Loucy (cell line): ENCODE measurements around the gene GGA3.

ENCODE experiments used
- H2AFZ ChIP-seq: fragments of 200-600 bp; sonication (generic); 2 replicates; pipeline ENCODE4 v1.6.0; 2016; ENCODE audit warnings: antibody characterized with exemption, mild to moderate bottlenecking, low read length, moderate library complexity
- H3F3A ChIP-seq: fragments of 200-600 bp; 2 replicates; pipeline ENCODE4 v1.6.0; 2016; ENCODE audit warnings: antibody characterized with exemption, low read depth, mild to moderate bottlenecking
- H3K27me3 ChIP-seq: fragments of 200-600 bp; sonication (generic); 2 replicates; pipeline ENCODE4 v1.6.1; 2014; ENCODE audit warnings: low read length, mild to moderate bottlenecking; ENCODE audit not compliant: insufficient read depth, poor library complexity, severe bottlenecking
- H3K36me3 ChIP-seq: fragments of 200-600 bp; sonication (generic); 2 replicates; pipeline ENCODE4 v1.6.1; 2016; ENCODE audit warnings: low read length; ENCODE audit not compliant: insufficient read depth
- H3K4me1 ChIP-seq: fragments of 200-600 bp; sonication (generic); 2 replicates; pipeline ENCODE4 v1.5.1; 2014; ENCODE audit warnings: low read length, mild to moderate bottlenecking; ENCODE audit not compliant: insufficient read depth, poor library complexity, severe bottlenecking
- H3K4me2 ChIP-seq: fragments of 200-600 bp; sonication (generic); 2 replicates; pipeline ENCODE4 v1.6.0; 2014; ENCODE audit warnings: antibody characterized with exemption, low read length, low read depth, mild to moderate bottlenecking; ENCODE audit not compliant: poor library complexity, severe bottlenecking
- H3K4me3 ChIP-seq: fragments of 200-600 bp; sonication (generic); 2 replicates; pipeline ENCODE4 v1.5.1; 2014; ENCODE audit warnings: low read length, mild to moderate bottlenecking, mixed read lengths; ENCODE audit not compliant: poor library complexity, severe bottlenecking
- H3K79me2 ChIP-seq: fragments of 200-600 bp; sonication (generic); 2 replicates; pipeline ENCODE4 v1.6.1; 2014; ENCODE audit warnings: low read length; ENCODE audit not compliant: insufficient read depth
- H3K9ac ChIP-seq: fragments of 200-600 bp; sonication (generic); 2 replicates; pipeline ENCODE4 v1.6.0; 2014; ENCODE audit warnings: mild to moderate bottlenecking, low read depth, low read length, moderate library complexity; ENCODE audit not compliant: poor library complexity, severe bottlenecking
- H3K9me2 ChIP-seq: fragments of 200-600 bp; sonication (generic); replicated peaks from 2 replicates; pipeline ENCODE4 v1.6.1; 2016; ENCODE audit warnings: low read depth, low read length, mixed read lengths
- H3K9me3 ChIP-seq: fragments of 200-600 bp; sonication (generic); 2 replicates; pipeline ENCODE4 v1.6.1; 2014; ENCODE audit warnings: mild to moderate bottlenecking, antibody characterized with exemption, low read length, low read depth; ENCODE audit not compliant: insufficient read depth
- H4K20me1 ChIP-seq: fragments of 200-600 bp; sonication (generic); 2 replicates; pipeline ENCODE4 v1.6.0; 2014; ENCODE audit warnings: antibody characterized with exemption, low read length, mild to moderate bottlenecking; ENCODE audit not compliant: insufficient read depth, poor library complexity, severe bottlenecking
- EZH2phosphoT487 ChIP-seq: fragments of 200-600 bp; IDR thresholded peaks from 2 replicates; pipeline ENCODE4 v1.6.1; 2018; ENCODE audit warnings: antibody characterized with exemption, mild to moderate bottlenecking, moderate library complexity, borderline replicate concordance
- TF ChIP-seq, protein P1 (sequence below): fragments of 200-600 bp; sonication (generic); conservative IDR thresholded peaks from 2 replicates; pipeline ENCODE4 v1.5.1; 2014; ENCODE audit warnings: mild to moderate bottlenecking, antibody characterized with exemption, low read length

The GGA3 gene

DNA sequence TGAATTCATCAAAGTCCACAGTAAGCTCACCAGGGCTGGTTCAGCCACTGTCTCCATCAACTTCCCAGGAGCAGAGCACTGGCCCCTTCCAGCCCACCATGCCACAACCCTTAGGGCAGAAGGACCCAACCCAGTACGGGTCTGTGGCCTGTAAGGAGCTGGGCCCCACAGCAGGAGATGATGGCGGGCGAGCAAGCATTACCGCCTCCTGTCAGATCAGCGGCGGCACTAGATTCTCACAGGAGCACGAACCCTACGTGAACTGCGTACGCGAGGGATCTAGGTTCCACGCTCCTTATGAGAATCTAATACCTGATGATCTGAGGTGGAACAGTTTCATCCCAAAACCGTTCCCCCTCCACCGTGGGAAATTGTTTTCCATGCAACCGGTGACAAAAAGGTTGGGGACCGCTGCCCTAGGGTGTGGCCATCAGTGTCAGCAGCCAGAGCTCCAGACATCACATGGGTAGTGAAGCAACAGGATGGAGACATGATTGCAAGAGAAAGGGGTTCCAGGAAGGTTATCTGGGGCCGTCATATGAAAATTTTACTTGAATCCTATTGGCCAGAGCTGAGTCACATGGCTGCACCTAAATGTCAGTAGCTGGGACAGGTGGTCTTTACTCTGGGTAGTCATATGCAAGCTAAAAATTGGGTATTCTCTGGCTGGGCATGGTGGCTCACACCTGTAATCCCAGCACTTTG is 40.2 kb upstream of the GGA3 start:
- Histone ChIP-seq H3K4me2 (no peak overlapping the region), H2AFZ (no peak overlapping the region), H3K9me3 (no peaks in the 10 kb centered on the region), H3K79me2 (no peaks in the 10 kb centered on the region), H4K20me1 (no peaks in the 10 kb centered on the region), H3K4me1 (no peaks in the 10 kb centered on the region), H3F3A (no peaks in the 10 kb centered on the region), H3K9me2 (no peaks in the 10 kb centered on the region), H3K27me3 (no peaks in the 10 kb centered on the region), H3K36me3 (no peaks in the 10 kb centered on the region), H3K9ac (no peak overlapping the region), H3K4me3 (no peak overlapping the region)
- TF ChIP-seq, protein P1, sequence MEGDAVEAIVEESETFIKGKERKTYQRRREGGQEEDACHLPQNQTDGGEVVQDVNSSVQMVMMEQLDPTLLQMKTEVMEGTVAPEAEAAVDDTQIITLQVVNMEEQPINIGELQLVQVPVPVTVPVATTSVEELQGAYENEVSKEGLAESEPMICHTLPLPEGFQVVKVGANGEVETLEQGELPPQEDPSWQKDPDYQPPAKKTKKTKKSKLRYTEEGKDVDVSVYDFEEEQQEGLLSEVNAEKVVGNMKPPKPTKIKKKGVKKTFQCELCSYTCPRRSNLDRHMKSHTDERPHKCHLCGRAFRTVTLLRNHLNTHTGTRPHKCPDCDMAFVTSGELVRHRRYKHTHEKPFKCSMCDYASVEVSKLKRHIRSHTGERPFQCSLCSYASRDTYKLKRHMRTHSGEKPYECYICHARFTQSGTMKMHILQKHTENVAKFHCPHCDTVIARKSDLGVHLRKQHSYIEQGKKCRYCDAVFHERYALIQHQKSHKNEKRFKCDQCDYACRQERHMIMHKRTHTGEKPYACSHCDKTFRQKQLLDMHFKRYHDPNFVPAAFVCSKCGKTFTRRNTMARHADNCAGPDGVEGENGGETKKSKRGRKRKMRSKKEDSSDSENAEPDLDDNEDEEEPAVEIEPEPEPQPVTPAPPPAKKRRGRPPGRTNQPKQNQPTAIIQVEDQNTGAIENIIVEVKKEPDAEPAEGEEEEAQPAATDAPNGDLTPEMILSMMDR, result no peak
- TF ChIP-seq EZH2phosphoT487, result no peak

DNA sequence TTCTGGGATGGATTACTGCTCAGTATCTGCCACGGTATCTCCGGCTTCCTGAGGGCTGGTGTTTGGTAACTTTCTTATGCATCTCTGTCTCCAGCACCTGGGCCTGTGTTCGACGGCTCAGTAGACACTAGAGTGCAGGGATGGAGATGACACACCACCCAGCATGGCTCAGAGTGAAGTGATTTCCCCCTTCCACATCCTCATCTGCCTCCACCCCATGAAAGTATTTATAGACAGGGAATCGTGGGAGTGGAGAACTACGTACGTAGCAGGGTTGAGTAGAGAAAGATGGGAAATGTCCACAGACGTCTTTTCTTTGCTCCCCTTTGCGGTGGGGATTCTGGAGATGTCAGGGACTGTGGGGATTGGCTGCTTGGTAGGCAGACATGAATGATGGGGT is 39.6 kb upstream of the GGA3 start:
- TF ChIP-seq EZH2phosphoT487, result no peak
- TF ChIP-seq, protein P1, result no peak
- H3K4me3 ChIP-seq, result no peak overlapping the region
- no peaks in the 10 kb centered on the region for H3K9me2 ChIP-seq
- no peaks in the 10 kb centered on the region for H3K4me1 ChIP-seq
- H2AFZ ChIP-seq, result no peak overlapping the region
- H3K27me3 ChIP-seq, result no peaks in the 10 kb centered on the region
- H3K9ac ChIP-seq, result no peak overlapping the region
- H3K79me2 ChIP-seq, result no peaks in the 10 kb centered on the region
- no peaks in the 10 kb centered on the region for H3K36me3 ChIP-seq
- no peaks in the 10 kb centered on the region for H4K20me1 ChIP-seq
- H3F3A ChIP-seq, result no peaks in the 10 kb centered on the region
- no peak overlapping the region for H3K4me2 ChIP-seq
- no peaks in the 10 kb centered on the region for H3K9me3 ChIP-seq

DNA sequence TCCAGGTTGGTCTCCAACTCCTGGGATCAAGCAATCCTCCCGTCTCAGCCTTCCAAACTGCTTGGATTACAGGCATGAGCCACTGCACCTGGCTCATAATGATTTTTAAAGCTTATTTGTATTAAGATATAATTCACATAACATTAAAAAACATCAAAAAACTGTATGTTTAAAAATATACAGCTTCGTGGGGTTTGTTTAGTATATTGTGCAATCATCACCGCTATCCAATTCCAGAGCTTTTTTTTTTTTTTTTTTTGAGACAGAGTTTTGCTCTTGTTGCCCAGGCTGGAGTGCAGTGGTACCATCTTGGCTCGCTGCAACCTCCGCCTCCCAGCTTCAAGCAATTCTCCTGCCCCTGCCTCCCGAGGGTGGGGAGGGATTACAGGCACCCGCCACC is 38.9 kb upstream of the GGA3 start:
- no peaks in the 10 kb centered on the region for H3K27me3 ChIP-seq
- H3K4me2 ChIP-seq, result no peak overlapping the region
- no peaks in the 10 kb centered on the region for H3F3A ChIP-seq
- no peaks in the 10 kb centered on the region for H3K9me2 ChIP-seq
- TF ChIP-seq, protein P1, result no peak
- H3K36me3 ChIP-seq, result no peaks in the 10 kb centered on the region
- no peak overlapping the region for H3K4me3 ChIP-seq
- H4K20me1 ChIP-seq, result no peaks in the 10 kb centered on the region
- no peaks in the 10 kb centered on the region for H3K4me1 ChIP-seq
- no peak overlapping the region for H2AFZ ChIP-seq
- H3K9ac ChIP-seq, result no peak overlapping the region
- H3K79me2 ChIP-seq, result no peaks in the 10 kb centered on the region
- no peaks in the 10 kb centered on the region for H3K9me3 ChIP-seq
